GM12891 (cell line): Measurements from ENCODE around the gene C11orf68.

ENCODE experiments used
- PAX5 ChIP-seq: IDR thresholded peaks from 2 replicates; pipeline ENCODE4 v1.6.1; 2011; ENCODE audit warnings: low read length, moderate library complexity, mild to moderate bottlenecking; ENCODE audit not compliant: insufficient read depth, severe bottlenecking
- POLR2A ChIP-seq: IDR thresholded peaks from 2 replicates; pipeline ENCODE4 v1.6.1; 2011; ENCODE audit warnings: low read depth, low read length, control low read depth
- POLR2AphosphoS5 ChIP-seq: IDR thresholded peaks from 2 replicates; pipeline ENCODE4 v1.6.1; 2011; ENCODE audit warnings: low read depth, low read length, control low read depth
- POU2F2 ChIP-seq: IDR thresholded peaks from 2 replicates; pipeline ENCODE4 v1.6.1; 2011; ENCODE audit warnings: low read depth, mild to moderate bottlenecking, control low read depth, low read length, moderate library complexity
- SPI1 ChIP-seq: IDR thresholded peaks from 2 replicates; pipeline ENCODE4 v1.6.1; 2011; ENCODE audit warnings: low read depth, low read length, control low read depth
- TAF1 ChIP-seq: IDR thresholded peaks from 2 replicates; pipeline ENCODE4 v1.6.1; 2011; ENCODE audit warnings: low read depth, low read length, control low read depth

GRCh38 chr11:65917434-65918210 is 1.2 kb downstream of the C11orf68 start:
- TF ChIP-seq POLR2A: no peak
- TF ChIP-seq POLR2AphosphoS5: no peak
- TF ChIP-seq PAX5: no peak
- no peak for TF ChIP-seq TAF1
- no peak for TF ChIP-seq POU2F2
- no peak for TF ChIP-seq SPI1
